Endodermal cell (in vitro differentiated cells): ENCODE measurements around the gene MS4A10. TPM values are rescaled to one million over a fixed set of nuclear protein-coding genes. Genes with fewer than 3 reads are reported as not detected.

Experiments used
- DNase-seq: peaks from one replicate; pipeline ENCODE4 v3.0.0-alpha.2; 2017
- H3K27ac ChIP-seq: 2 replicates; pipeline ENCODE4 v1.5.1; 2013; ENCODE audit warnings: mild to moderate bottlenecking, low read depth, low read length, moderate library complexity
- H3K27me3 ChIP-seq: 2 replicates; pipeline ENCODE4 v1.6.1; 2013; ENCODE audit warnings: mild to moderate bottlenecking, low read length, moderate library complexity; ENCODE audit not compliant: insufficient read depth, control insufficient read depth, poor library complexity, severe bottlenecking
- H3K36me3 ChIP-seq: 2 replicates; pipeline ENCODE4 v1.7.0; 2013; ENCODE audit warnings: mild to moderate bottlenecking, low read length, moderate library complexity; ENCODE audit not compliant: control insufficient read depth, insufficient read depth
- H3K4me1 ChIP-seq: one replicate; pipeline ENCODE4 v1.7.0; 2013; ENCODE audit warnings: low read length; ENCODE audit not compliant: control insufficient read depth, insufficient read depth
- H3K4me3 ChIP-seq: 2 replicates; pipeline ENCODE4 v1.5.1; 2013; ENCODE audit warnings: mild to moderate bottlenecking, low read length, moderate library complexity
- H3K9ac ChIP-seq: 2 replicates; pipeline ENCODE4 v1.6.1; 2013; ENCODE audit warnings: mild to moderate bottlenecking, low read length, moderate library complexity; ENCODE audit not compliant: poor library complexity, severe bottlenecking; ENCODE audit errors: extremely low read depth
- H3K9me3 ChIP-seq: 2 replicates; pipeline ENCODE4 v1.6.1; 2013; ENCODE audit warnings: mild to moderate bottlenecking, low read length, moderate library complexity; ENCODE audit not compliant: control insufficient read depth
- H3K27ac Mint-ChIP-seq: 2 replicates; pipeline ENCODE4 v1.8.0; 2020; ENCODE audit warnings: mixed read lengths
- H3K27me3 Mint-ChIP-seq: 2 replicates; pipeline ENCODE4 v1.8.0; 2021; ENCODE audit warnings: mild to moderate bottlenecking, mixed read lengths; ENCODE audit not compliant: insufficient read depth
- H3K36me3 Mint-ChIP-seq: 2 replicates; pipeline ENCODE4 v1.8.0; 2020; ENCODE audit warnings: low read depth, mixed read lengths
- H3K4me1 Mint-ChIP-seq: 2 replicates; pipeline ENCODE4 v1.8.0; 2020; ENCODE audit warnings: mixed read lengths
- H3K4me3 Mint-ChIP-seq: 2 replicates; pipeline ENCODE4 v1.8.0; 2020; ENCODE audit warnings: mild to moderate bottlenecking, moderate library complexity, mixed read lengths
- H3K9me3 Mint-ChIP-seq: 2 replicates; pipeline ENCODE4 v1.8.0; 2020; ENCODE audit warnings: mild to moderate bottlenecking, mixed read lengths
- WGBS, 2 experiments: methylation state at CpG; one replicate each; pipeline versions ENCODE4 v1.1.5 to v1.1.7; 2013; ENCODE audit warnings: missing lambda C conversion rate in 2 of 2, mixed read lengths in 1 of 2; ENCODE audit not compliant: insufficient coverage in 1 of 2, insufficient read length in 1 of 2; 5-methylcytosine and 5-hydroxymethylcytosine counted together
- total RNA-seq, 2 donors: library from RNA; stranded (reverse); fragmentation: NEBNext Ultra II Directional in 1 of 2; extraction: Animal tissue kit (Norgen Biotek cat#: 25700) in 1 of 2; gene quantifications; 2 replicates in 1 of 2; 3 replicates in 1 of 2; pipeline ENCODE4 v1.2.1, GENCODE V29; 2021
- TF ChIP-seq, protein P1 (sequence below): fragments of 200-600 bp; sonication (generic); conservative IDR thresholded peaks from 2 replicates; pipeline ENCODE4 v1.5.0; 2021; ENCODE audit warnings: antibody characterized with exemption, mild to moderate bottlenecking

Gene MS4A10
- total RNA-seq, 2 donors from 2014 or later, result not detected

DNA sequence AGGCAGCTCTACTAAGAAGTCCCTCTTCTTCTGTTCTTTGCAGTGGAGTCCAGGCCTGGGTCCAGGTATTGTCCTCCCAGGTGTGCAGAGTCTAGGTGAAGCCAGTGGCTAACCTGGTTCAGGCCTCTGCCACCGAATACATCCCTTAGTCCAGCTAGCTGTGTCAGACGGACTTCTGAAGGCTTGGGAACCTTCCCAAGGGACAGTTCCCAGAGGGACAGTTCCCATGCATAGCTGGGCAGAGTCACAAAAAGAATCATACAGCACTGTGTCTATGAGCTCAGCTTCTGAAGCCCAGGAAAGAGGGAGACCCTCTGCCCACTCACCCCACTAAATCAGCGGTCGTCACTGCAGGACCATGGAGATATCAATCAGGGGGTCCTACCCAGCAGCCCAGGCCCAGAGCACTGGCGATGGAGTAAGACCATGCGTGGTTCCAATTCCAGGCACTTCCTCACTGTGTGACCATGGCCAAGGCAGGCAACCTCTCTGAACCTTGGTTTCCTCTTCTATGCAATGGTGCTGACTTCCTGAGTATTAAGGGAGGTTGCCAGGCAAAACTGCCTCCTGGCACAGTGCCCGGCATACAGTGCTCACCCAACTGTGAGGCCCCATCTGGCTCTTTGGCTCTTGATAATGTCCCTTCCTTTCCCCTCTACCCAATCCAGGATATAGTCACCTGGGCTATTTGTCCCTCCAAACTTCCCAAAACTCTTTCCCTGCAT lies 3.4 kb downstream of the MS4A10 start:
- TF ChIP-seq, protein P1, sequence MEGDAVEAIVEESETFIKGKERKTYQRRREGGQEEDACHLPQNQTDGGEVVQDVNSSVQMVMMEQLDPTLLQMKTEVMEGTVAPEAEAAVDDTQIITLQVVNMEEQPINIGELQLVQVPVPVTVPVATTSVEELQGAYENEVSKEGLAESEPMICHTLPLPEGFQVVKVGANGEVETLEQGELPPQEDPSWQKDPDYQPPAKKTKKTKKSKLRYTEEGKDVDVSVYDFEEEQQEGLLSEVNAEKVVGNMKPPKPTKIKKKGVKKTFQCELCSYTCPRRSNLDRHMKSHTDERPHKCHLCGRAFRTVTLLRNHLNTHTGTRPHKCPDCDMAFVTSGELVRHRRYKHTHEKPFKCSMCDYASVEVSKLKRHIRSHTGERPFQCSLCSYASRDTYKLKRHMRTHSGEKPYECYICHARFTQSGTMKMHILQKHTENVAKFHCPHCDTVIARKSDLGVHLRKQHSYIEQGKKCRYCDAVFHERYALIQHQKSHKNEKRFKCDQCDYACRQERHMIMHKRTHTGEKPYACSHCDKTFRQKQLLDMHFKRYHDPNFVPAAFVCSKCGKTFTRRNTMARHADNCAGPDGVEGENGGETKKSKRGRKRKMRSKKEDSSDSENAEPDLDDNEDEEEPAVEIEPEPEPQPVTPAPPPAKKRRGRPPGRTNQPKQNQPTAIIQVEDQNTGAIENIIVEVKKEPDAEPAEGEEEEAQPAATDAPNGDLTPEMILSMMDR, result no peak
- Histone ChIP-seq H3K36me3 (no peaks in the 10 kb centered on the region), H3K4me1 (no peaks in the 10 kb centered on the region), H3K27ac (no peak overlapping the region), H3K27me3 (no peaks in the 10 kb centered on the region), H3K9ac (no peak overlapping the region), H3K9me3 (peaks cover 6% of the 10 kb centered on the region), H3K4me3 (no peak overlapping the region)
- H3K9me3 Mint-ChIP-seq, result peaks cover 39% of the 10 kb centered on the region
- DNase-seq, result no peak
- no peaks in the 10 kb centered on the region for H3K36me3 Mint-ChIP-seq
- peaks cover 6% of the 10 kb centered on the region for H3K27me3 Mint-ChIP-seq
- WGBS, 2 experiments, result 88 to 95% methylated on average over 6 to 7 of the region's 7 CpGs
- H3K4me3 Mint-ChIP-seq, result no peak overlapping the region
- H3K4me1 Mint-ChIP-seq, result no peaks in the 10 kb centered on the region
- no peak overlapping the region for H3K27ac Mint-ChIP-seq

DNA sequence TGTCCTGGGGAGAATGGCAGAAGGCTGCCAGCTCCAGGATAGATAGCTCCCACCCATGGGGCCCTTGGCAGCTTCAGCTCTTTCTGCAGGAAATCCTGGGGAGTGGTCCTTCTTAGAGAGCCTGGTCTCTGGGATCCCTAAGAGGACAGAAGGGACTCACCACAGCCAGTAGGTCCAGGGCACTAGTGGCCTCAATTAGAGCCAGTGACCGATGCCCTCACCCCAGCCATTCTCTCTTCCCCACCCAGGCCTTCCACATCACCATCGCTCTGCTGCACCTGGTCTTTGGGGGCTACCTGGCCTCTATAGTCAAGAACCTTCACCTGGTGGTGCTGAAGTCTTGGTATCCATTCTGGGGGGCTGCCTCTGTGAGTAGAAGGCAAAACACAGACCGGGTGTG lies 5.6 kb downstream of the MS4A10 start:
- Histone ChIP-seq H3K27me3 (no peaks in the 10 kb centered on the region), H3K4me3 (no peak overlapping the region), H3K9me3 (peaks cover 6% of the 10 kb centered on the region), H3K9ac (no peak overlapping the region), H3K4me1 (no peaks in the 10 kb centered on the region), H3K36me3 (no peaks in the 10 kb centered on the region), H3K27ac (no peak overlapping the region)
- peaks cover 9% of the 10 kb centered on the region for H3K27me3 Mint-ChIP-seq
- no peaks in the 10 kb centered on the region for H3K4me1 Mint-ChIP-seq
- H3K9me3 Mint-ChIP-seq, result peaks cover 46% of the 10 kb centered on the region
- H3K36me3 Mint-ChIP-seq, result no peaks in the 10 kb centered on the region
- WGBS, 2 experiments, result 92% methylated on average over 3 of the region's 3 CpGs; no CpG with 5 or more reads in 1 of the 2 experiments
- TF ChIP-seq, protein P1, result no peak
- H3K4me3 Mint-ChIP-seq, result no peak overlapping the region
- H3K27ac Mint-ChIP-seq, result no peak overlapping the region
- DNase-seq, result no peak

DNA sequence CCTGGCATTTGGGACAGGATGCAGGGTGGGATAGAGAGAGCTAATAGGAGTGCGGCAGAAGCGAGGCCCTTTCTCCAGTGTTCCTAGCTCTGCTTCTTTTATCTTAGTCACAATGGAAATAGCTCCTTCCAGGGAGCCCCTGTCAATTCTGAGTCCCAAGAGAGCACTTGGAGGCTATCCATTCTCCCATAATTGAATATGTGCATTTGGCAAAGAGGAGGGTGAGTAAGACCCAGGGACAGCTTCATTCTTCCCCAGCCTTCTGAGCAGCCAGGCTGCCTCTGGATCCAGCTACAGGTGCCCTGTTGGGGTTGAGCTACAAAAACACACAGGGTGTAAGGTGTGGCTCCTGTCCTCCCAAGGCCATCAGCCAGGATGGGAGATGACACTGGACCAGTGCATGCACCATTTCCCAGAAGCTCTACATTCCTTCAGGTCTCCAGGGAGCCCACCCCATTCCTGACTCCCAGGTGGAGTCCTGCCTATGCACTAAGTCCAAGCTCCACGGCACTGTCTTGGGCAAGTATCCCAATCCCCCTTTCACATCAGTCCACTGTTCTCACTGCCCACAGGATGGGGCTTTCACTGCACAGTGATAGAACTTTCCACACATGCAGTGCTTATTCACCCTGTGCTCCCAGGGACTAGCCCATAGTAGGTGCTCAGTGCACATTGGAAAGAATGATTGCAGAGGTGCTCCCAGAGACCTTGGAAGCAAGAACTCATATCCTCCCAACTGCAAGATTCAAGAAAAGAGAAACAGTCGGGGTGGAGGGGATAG lies 6.2 kb downstream of the MS4A10 start:
- no peaks in the 10 kb centered on the region for H3K4me1 ChIP-seq
- no peak overlapping the region for H3K27ac Mint-ChIP-seq
- TF ChIP-seq, protein P1, result no peak

More for the DNA sequence above, 6.2 kb downstream of the MS4A10 start:
- Mint-ChIP-seq H3K4me3 (no peak overlapping the region), H3K27me3 (peaks cover 12% of the 10 kb centered on the region), H3K36me3 (no peaks in the 10 kb centered on the region), H3K9me3 (peaks cover 49% of the 10 kb centered on the region), H3K4me1 (no peaks in the 10 kb centered on the region)
- H3K4me3 ChIP-seq, result no peak overlapping the region
- no peaks in the 10 kb centered on the region for H3K27me3 ChIP-seq
- no peak for DNase-seq
- 89 to 95% methylated on average over 3 to 4 of the region's 4 CpGs for WGBS, 2 experiments
- no peaks in the 10 kb centered on the region for H3K36me3 ChIP-seq
- H3K9me3 ChIP-seq, result peaks cover 6% of the 10 kb centered on the region
- H3K9ac ChIP-seq, result no peak overlapping the region
- no peak overlapping the region for H3K27ac ChIP-seq
